Keratinocyte (primary cell): Measurements from ENCODE around the gene SSX2IP. TPM values are rescaled to one million over a fixed set of nuclear protein-coding genes. Genes with fewer than 3 reads are reported as not detected.
"Not testable (repeated sequence)": the region's sequence is repeated elsewhere in the genome, so short reads cannot be mapped to it uniquely, and the experiment has no call there.

Experiments used
- DNase-seq: peaks from one replicate; pipeline ENCODE4 v3.0.0-alpha.2; 2011; ENCODE audit warnings: low read depth, missing footprints, low spot score
- FAIRE-seq: peaks from 2 replicates; lab custom pipeline; 2011; peaks lifted over from hg19 to GRCh38; lab: Jason Lieb, UNC
- H2AFZ ChIP-seq: 2 replicates; pipeline ENCODE4 v1.6.0; 2012; ENCODE audit warnings: low read length, control low read depth, inconsistent platforms; ENCODE audit not compliant: control insufficient read depth
- H3K27ac ChIP-seq: 2 replicates; pipeline ENCODE4 v1.5.1; 2011; ENCODE audit warnings: low read length; ENCODE audit not compliant: control insufficient read depth, insufficient read depth
- H3K27me3 ChIP-seq: 3 replicates; pipeline ENCODE4 v1.6.0; 2011; ENCODE audit warnings: low read length; ENCODE audit not compliant: control insufficient read depth, insufficient read depth; ENCODE audit errors: extremely low read depth
- H3K36me3 ChIP-seq, 2 experiments: 2 replicates in 1 of 2; 3 replicates in 1 of 2; pipeline ENCODE4 v1.5.1; 2011; ENCODE audit warnings: low read length in 2 of 2, mild to moderate bottlenecking in 1 of 2; ENCODE audit not compliant: control insufficient read depth in 2 of 2, insufficient read depth in 2 of 2; ENCODE audit errors: extremely low read depth in 1 of 2
- H3K4me1 ChIP-seq: 3 replicates; pipeline ENCODE4 v1.5.1; 2011; ENCODE audit warnings: low read length; ENCODE audit not compliant: control insufficient read depth, insufficient read depth; ENCODE audit errors: extremely low read depth
- H3K4me2 ChIP-seq: 3 replicates; pipeline ENCODE4 v1.6.0; 2011; ENCODE audit warnings: low read depth, low read length; ENCODE audit not compliant: control insufficient read depth, insufficient read depth; ENCODE audit errors: extremely low read depth
- H3K4me3 ChIP-seq, 3 experiments: fragments of 200-600 bp in 1 of 3; sonication (generic) in 1 of 3; 2 replicates in 2 of 3; 3 replicates in 1 of 3; pipeline ENCODE4 v1.5.1; 2011 to 2016; ENCODE audit warnings: low read length in 3 of 3, mild to moderate bottlenecking in 3 of 3, control low read depth in 2 of 3, inconsistent platforms in 1 of 3, low read depth in 1 of 3, mixed read lengths in 1 of 3, mixed run types in 1 of 3, moderate library complexity in 1 of 3; ENCODE audit not compliant: control insufficient read depth in 2 of 3, insufficient read depth in 2 of 3; ENCODE audit errors: extremely low read depth in 1 of 3
- H3K79me2 ChIP-seq: 2 replicates; pipeline ENCODE4 v1.6.0; 2012; ENCODE audit warnings: low read length; ENCODE audit not compliant: control insufficient read depth, insufficient read depth
- H3K9ac ChIP-seq: 3 replicates; pipeline ENCODE4 v1.6.0; 2011; ENCODE audit warnings: low read length; ENCODE audit not compliant: control insufficient read depth, insufficient read depth; ENCODE audit errors: extremely low read depth
- H3K9me1 ChIP-seq: 3 replicates; pipeline ENCODE4 v1.6.0; 2011; ENCODE audit warnings: low read length; ENCODE audit not compliant: control insufficient read depth, insufficient read depth; ENCODE audit errors: extremely low read depth
- H3K9me3 ChIP-seq: 2 replicates; pipeline ENCODE4 v1.5.1; 2012; ENCODE audit warnings: low read depth, low read length; ENCODE audit not compliant: control insufficient read depth
- H4K20me1 ChIP-seq: 3 replicates; pipeline ENCODE4 v1.6.0; 2011; ENCODE audit warnings: low read length; ENCODE audit not compliant: control insufficient read depth, insufficient read depth; ENCODE audit errors: extremely low read depth
- EZH2 ChIP-seq: IDR thresholded peaks from one replicate; pipeline ENCODE4 v1.6.1; 2012; ENCODE audit warnings: inconsistent platforms, mild to moderate bottlenecking, low read length, moderate library complexity
- dilution Hi-C: fragments of 300-500 bp; cut with MboI; formaldehyde crosslinking; loops from one replicate; pipeline ENCODE4 v1.7.0; 2020; ENCODE audit warnings: low sequenced_read_pairs; ENCODE audit not compliant: extremely low pct_ligation_motif_present
- polyA plus RNA-seq, 5 experiments: library from polyadenylated mRNA; depleted of rRNA in 3 of 5; stranded (reverse) in 3 of 5; stranded (forward) in 1 of 5; unstranded in 1 of 5; fragments of >200 nt; gene quantifications; 1 replicate in 1 of 5; 2 replicates in 3 of 5; 3 replicates in 1 of 5; pipeline versions ENCODE4 v1.2.1 to v1.2.3, GENCODE V29; 2011 to 2012; ENCODE audit warnings: missing spikeins in 2 of 5, low read depth in 1 of 5, low replicate concordance in 1 of 5
- TF ChIP-seq, protein P1 (sequence below), 3 experiments: IDR thresholded peaks in 1 of 3; conservative IDR thresholded peaks in 1 of 3; optimal IDR thresholded peaks in 1 of 3; 2 replicates in 2 of 3; 3 replicates in 1 of 3; pipeline versions ENCODE3 to v1.5.1; 2011; ENCODE audit warnings: low read length in 3 of 3, mild to moderate bottlenecking in 3 of 3, moderate library complexity in 2 of 3, control low read depth in 1 of 3, inconsistent platforms in 1 of 3; ENCODE audit not compliant: insufficient read depth in 2 of 3; ENCODE audit errors: extremely low read depth in 1 of 3

Gene SSX2IP
- polyA plus RNA-seq, 1 donor (not counting 4 experiments of a cell fraction or from before 2014, with no cell fraction given): 13.0 TPM

DNA sequence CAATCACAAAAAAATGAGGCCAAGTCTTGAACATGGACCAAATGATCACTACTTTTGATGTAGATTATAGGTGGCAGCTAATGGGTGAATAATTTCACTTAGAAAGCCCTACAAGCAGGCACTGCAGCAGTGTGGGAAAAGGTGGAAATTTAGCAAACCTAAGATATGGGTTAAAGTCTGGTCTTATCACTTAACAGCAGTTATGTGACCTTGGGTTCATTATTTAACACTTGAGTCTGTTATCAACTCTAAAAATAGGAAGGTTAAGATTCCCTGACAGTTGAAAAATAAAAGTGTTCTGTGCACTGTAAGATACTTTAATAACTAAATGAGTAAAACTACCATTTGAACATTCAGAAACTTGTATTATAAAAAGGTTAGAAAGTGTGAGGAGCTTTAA, 47.5 kb downstream of the SSX2IP start:
- no peaks in the 10 kb centered on the region for H4K20me1 ChIP-seq
- H2AFZ ChIP-seq: no peak overlapping the region
- TF ChIP-seq, protein P1, sequence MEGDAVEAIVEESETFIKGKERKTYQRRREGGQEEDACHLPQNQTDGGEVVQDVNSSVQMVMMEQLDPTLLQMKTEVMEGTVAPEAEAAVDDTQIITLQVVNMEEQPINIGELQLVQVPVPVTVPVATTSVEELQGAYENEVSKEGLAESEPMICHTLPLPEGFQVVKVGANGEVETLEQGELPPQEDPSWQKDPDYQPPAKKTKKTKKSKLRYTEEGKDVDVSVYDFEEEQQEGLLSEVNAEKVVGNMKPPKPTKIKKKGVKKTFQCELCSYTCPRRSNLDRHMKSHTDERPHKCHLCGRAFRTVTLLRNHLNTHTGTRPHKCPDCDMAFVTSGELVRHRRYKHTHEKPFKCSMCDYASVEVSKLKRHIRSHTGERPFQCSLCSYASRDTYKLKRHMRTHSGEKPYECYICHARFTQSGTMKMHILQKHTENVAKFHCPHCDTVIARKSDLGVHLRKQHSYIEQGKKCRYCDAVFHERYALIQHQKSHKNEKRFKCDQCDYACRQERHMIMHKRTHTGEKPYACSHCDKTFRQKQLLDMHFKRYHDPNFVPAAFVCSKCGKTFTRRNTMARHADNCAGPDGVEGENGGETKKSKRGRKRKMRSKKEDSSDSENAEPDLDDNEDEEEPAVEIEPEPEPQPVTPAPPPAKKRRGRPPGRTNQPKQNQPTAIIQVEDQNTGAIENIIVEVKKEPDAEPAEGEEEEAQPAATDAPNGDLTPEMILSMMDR (optimal IDR thresholded peaks at IDR 0.05 in 1 of 3, IDR thresholded peaks at IDR 0.05 in 1 of 3, conservative IDR thresholded peaks at IDR 0.05 in 1 of 3; ENCODE audit: extremely low read depth in 1 of 3, insufficient read depth in 2 of 3, low read length in 3 of 3): no peak
- TF ChIP-seq EZH2: no peak
- H3K4me3 ChIP-seq: no peak overlapping the region
- no peaks in the 10 kb centered on the region for H3K27me3 ChIP-seq
- FAIRE-seq: no peak
- no peaks in the 10 kb centered on the region for H3K36me3 ChIP-seq
- H3K9me1 ChIP-seq: no peaks in the 10 kb centered on the region
- H3K9ac ChIP-seq: no peak overlapping the region
- dilution Hi-C loops: no loop called here
- peaks cover 6% of the 10 kb centered on the region for H3K4me1 ChIP-seq
- H3K79me2 ChIP-seq: no peaks in the 10 kb centered on the region
- H3K4me2 ChIP-seq: no peak overlapping the region
- H3K27ac ChIP-seq: no peak overlapping the region
- no peaks in the 10 kb centered on the region for H3K9me3 ChIP-seq
- DNase-seq: no peak

DNA sequence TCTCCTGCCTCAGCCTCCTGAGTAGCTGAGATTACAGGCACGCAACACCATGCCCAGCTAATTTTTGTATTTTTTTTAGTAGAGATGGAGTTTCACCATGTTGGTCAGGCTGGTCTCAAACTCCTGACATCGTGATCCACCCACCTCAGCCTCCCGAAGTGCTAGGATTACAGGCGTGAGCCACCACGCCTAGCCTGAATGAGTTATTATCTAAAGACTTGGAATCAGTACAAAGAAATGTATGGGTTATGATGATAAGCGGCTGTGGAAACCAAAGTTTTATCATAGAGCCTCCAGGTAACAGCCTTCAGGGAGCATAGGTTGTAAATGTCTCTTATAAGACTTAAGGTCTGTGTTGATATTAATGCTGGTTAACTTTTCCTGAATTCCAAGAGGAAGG, 50.5 kb downstream of the SSX2IP start:
- H3K27ac ChIP-seq, H3K9me3 ChIP-seq, H3K36me3 ChIP-seq, H3K9me1 ChIP-seq, H3K79me2 ChIP-seq, H3K4me3 ChIP-seq, H3K27me3 ChIP-seq, H4K20me1 ChIP-seq, H2AFZ ChIP-seq, dilution Hi-C loops, FAIRE-seq, H3K4me2 ChIP-seq, DNase-seq, H3K9ac ChIP-seq: not testable (repeated sequence)
- peaks cover 15% of the 10 kb centered on the region for H3K4me1 ChIP-seq

DNA sequence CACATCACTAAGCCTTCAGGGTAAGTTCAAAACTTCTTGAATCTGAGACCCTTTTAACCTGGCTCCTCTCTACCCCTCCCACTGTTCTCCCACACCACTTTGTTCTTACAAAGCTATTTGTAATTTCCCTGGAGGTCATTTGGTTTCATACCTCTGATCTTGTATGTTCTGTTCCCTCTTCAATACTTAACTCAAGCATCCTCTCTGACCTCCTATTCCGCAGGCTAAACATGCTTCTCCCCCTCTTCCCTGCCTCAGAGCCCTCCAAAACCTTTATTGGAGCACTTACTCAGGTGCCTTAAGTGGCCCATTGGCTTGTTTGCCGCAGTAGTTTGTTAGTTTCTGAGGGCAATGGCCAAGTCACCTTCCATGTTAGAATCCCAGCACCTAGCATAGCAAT, 54.8 kb downstream of the SSX2IP start:
- Histone ChIP-seq H3K4me3 (no peak overlapping the region), H3K27me3 (no peaks in the 10 kb centered on the region), H3K4me1 (peaks cover 40% of the 10 kb centered on the region), H3K27ac (no peak overlapping the region), H2AFZ (no peak overlapping the region), H4K20me1 (no peaks in the 10 kb centered on the region), H3K4me2 (peak overlapping the region; percentile 10), H3K36me3 (no peaks in the 10 kb centered on the region), H3K9me1 (no peaks in the 10 kb centered on the region), H3K79me2 (no peaks in the 10 kb centered on the region), H3K9ac (no peak overlapping the region), H3K9me3 (no peaks in the 10 kb centered on the region)
- no peak for DNase-seq
- dilution Hi-C loops: no loop called here
- no peak for TF ChIP-seq EZH2
- no peak for FAIRE-seq
